Inflammatory macrophage treated with lipopolysaccharide for 4 hours (primary cell): Measurements from ENCODE around the gene SHROOM2.
A peak's percentile ranks its signal among the peaks of the same experiment; 100 is the strongest.
"Not testable (repeated sequence)": the region's sequence is repeated elsewhere in the genome, so short reads cannot be mapped to it uniquely, and the experiment has no call there.

Experiments used
- DNase-seq: peaks from one replicate; pipeline ENCODE4 v3.0.0-alpha.2; 2020

The SHROOM2 gene, protein sequence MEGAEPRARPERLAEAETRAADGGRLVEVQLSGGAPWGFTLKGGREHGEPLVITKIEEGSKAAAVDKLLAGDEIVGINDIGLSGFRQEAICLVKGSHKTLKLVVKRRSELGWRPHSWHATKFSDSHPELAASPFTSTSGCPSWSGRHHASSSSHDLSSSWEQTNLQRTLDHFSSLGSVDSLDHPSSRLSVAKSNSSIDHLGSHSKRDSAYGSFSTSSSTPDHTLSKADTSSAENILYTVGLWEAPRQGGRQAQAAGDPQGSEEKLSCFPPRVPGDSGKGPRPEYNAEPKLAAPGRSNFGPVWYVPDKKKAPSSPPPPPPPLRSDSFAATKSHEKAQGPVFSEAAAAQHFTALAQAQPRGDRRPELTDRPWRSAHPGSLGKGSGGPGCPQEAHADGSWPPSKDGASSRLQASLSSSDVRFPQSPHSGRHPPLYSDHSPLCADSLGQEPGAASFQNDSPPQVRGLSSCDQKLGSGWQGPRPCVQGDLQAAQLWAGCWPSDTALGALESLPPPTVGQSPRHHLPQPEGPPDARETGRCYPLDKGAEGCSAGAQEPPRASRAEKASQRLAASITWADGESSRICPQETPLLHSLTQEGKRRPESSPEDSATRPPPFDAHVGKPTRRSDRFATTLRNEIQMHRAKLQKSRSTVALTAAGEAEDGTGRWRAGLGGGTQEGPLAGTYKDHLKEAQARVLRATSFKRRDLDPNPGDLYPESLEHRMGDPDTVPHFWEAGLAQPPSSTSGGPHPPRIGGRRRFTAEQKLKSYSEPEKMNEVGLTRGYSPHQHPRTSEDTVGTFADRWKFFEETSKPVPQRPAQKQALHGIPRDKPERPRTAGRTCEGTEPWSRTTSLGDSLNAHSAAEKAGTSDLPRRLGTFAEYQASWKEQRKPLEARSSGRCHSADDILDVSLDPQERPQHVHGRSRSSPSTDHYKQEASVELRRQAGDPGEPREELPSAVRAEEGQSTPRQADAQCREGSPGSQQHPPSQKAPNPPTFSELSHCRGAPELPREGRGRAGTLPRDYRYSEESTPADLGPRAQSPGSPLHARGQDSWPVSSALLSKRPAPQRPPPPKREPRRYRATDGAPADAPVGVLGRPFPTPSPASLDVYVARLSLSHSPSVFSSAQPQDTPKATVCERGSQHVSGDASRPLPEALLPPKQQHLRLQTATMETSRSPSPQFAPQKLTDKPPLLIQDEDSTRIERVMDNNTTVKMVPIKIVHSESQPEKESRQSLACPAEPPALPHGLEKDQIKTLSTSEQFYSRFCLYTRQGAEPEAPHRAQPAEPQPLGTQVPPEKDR (N-terminal part only)

DNA sequence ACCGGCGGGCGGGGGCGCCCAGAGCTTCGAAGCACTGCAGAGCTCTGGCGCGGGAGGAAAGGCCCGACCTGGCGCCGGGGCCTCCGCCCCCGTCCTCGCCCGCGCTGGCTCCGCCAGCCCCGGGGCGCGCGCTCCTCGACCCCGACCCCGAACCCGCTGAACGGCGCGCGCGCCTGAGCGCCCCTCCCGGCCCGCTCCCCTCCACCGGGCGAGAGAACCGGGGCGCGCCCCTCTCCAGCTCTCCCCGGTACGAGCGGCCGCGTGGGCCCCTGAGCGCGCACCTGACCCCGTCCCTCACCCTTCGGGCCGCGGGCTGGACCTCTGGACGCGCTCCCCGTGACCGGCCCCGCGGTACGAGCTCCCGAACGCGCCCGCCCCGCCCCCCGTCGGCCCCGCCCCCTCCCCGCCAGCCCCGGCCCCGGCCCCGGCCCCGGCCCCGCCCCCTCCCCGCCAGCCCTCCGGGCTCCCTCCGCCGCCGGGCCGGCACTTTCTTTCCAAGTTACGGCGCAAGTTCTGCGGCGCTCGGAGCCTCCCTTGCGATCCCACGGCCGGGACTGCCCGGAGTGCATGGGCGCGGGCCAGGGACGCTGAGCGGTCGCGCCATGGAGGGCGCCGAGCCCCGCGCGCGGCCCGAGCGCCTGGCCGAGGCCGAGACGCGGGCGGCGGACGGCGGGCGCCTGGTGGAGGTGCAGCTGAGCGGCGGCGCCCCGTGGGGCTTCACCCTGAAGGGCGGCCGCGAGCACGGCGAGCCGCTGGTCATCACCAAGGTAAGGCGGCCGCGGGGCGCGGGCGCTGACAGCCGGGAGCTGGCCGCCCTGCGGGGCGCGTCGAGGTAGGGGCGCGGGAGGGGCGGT is at the start of gene SHROOM2:
TSS of gene SHROOM2 (plus strand) at position 486 of the 854 bp plus-strand sequence. CDS start at position 603, 117 bp downstream.
- DNase-seq, result no peak

- no peak for DNase-seq
These were observed 48.9 kb upstream of the SHROOM2 start for GRCh38 chrX:9737363-9737762.

DNA sequence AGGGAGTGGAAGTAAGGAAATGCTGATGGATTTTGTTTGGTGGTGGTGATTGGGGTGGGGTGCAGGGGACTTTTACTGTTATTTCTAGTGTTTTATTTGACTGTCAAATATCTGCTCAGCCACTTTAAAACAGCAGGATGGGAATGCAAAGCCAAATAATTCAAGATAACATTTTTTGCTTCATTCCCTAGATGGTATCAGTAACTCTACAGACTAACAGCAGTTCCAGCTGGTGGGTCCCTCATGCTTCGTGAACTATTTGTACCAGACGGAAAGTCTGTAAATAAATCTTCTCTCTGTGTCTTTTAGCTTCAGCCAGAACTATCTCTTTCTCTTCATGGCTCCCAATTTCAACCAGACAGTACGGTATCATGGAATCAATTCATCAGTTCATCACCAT is 48.1 kb upstream of the SHROOM2 start:
- no peak for DNase-seq

- no peak for DNase-seq
These were observed 47.1 kb upstream of the SHROOM2 start for GRCh38 chrX:9739130-9739529.

DNA sequence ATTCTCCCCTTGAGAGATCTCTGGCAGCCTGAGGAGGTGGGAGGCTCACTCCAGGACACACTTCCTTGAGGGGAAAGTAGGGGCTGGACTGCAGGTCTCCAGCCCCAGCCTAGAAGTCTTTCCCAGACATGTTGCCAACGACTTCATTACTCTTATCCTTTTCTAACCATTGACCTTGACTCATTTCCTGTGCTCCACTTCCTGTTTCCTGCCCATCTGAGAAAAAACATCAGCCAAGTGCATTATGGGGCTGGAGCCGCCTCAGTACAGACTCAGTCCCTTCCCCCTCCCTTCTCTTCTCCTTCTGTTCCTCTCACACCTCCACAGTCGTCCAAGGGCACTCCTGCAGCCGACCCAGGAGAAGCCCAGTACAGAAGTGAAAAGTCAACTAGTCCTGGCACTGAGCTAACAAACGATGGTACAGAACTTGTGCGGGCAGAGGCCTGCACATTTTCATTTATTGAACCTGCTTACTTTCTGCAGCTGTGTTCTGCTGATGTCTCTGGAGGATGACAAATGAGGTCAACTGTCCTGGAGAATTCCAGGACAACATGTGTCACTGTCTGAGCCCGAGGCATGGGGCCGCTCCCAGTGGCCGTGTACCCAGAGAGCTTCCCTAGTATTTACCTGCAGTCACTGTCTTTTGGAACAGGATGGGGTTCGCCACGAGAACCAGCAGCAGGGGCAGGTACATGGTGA is 40.7 kb upstream of the SHROOM2 start:
- DNase-seq, result peak; percentile 4

DNA sequence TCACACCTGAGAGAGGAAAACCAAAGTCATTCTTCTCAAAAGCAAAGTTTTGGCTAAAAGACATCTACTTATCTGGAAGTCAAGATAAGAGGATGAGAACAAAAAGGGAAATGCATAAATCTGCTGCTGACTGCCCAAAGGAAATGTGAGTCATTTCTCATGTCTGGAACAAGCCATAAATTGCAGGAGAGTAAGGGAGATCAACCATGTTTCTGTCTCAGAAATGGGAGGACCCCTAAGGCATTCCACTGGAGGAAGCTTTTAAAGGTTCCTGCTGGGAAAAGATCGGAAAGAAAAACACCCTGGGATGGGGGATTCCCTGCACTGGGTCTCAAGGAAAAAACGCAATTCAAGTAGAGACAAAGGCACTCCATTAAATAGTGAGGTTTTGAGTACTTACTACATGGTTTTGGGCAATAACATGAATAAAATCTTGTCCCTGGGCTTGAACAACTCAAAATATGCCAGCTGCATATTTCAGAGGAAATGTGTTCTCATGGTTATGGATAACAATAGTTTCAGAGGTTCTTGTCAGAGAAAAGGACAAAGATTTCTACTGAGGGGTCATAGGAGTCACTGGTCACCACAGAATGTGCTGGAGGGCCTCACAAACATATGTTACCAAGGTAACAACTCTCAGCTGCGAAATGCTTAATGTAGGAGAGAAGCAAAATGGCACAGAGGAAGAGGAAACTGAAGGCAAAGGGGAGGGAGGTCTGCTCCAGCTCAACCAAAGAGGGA is 39.9 kb upstream of the SHROOM2 start:
- peak; percentile 3 for DNase-seq

- no peak for DNase-seq
These were observed 38.6 kb upstream of the SHROOM2 start for GRCh38 chrX:9747644-9748043.

DNA sequence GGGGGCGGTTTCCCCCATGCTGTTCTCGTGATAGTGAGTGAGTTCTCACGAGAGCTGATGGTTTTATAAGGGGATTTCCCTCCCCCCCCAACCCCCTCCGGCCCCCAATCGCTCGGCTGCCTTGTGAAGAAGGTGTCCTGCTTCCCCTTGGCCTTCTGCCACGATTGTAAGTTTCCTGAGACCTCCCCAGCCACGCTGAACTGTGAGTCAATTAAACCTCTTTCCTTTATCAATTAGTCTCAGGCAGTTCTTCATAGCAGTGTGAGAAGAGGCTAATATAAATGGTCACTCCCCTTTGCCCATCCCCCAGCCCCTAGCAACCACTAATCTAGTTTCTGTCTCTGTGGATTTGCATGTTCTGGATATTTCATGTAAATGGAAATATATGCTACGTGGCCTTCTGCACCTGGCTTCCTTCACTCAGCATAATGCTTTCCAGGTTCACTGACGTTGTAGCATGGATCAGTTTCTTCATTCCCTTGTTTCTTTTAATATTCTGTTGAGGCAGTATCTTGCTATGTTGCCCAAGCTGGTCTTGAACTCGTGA is 37.0 kb upstream of the SHROOM2 start:
- DNase-seq, result no peak

GRCh38 chrX:9757366-9757765 is 28.9 kb upstream of the SHROOM2 start:
- no peak for DNase-seq

DNA sequence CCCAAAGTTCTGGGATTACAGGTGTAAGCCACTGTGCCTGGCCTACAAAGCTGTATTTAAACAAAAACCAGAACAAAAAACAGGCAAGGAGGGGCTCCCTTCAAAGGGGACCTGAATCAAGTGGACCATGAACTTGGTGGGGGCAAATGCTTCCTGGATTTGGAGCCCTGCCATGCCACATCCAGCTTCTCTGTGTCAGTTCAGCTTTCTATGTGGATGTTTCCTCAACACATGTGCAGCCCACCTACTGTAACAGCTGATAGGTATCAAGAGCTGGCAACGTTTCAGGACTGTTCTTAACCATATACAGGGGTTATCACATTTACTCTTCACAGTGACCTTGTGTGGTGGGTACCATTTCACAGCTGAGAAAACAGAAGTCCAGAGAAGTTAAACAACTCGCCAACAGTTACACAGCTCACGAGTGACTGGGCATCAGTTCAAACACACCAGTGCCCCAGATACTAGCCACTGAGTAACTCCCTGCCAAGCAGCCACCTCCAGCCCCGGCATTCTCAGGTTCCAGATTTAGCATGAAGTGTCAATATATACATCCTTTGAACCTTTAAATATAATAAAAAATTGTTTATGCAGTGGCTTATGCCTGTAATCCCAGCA is 28.1 kb upstream of the SHROOM2 start:
- DNase-seq, result no peak

- no peak for DNase-seq
These were observed 26.9 kb upstream of the SHROOM2 start for GRCh38 chrX:9759337-9759736.

DNA sequence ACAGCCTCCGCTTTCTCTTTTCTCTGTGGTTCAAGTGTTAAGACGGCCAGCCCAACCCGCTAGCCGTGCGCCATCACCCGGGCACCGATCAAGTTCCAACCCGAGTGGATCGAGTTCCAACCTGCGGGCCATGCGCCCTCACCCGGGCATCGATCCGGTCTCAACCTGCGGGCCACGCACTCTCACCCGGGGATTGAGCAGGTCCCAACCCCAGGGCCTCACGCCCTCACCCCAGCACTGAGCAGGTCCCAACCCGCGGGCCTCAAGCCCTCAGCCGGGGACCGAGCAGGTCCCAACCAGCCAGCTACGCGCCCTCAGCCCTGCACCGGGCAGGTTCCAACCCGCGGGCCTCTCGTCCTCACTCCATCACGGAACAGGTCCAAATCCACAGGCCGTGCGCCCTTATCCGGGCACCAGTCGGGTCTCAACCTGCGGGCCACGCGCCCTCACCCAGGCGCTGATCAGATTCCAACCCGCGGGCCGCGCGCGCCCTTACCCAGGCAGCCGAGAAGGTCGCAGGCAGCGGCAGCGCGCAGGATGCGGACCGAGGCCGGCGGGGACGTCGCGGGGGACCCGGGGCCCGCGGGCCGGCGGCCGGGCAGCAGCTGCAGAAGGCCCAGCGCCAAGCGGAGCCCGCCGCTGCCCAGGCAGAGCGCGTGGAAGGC is 21.0 kb upstream of the SHROOM2 start:
- DNase-seq, result no peak

DNA sequence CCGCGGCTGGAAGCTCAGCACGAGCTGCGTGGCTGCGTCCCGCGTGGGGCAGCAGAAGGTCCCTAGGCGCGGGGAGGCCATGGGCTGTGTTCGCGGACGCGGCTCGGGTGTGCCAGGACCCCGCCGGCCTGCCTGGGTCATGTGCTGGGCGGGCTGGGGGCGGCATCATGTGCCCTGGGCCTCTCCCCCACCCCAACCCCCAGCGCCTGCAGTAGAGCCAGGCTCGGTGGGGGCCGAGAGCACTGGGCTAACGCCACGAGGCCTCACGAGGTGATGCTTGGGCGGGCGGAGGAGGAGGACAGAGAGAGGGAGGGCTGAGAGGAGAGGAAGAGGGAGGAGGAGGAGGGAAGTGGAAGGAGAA is 20.5 kb upstream of the SHROOM2 start, which contains the start of gene GPR143:
TSS of gene GPR143 (minus strand) at position 111 of the 361 bp plus-strand sequence. CDS start at position 81, 30 bp downstream.
- no peak for DNase-seq

- no peak for DNase-seq
These were observed 18.9 kb upstream of the SHROOM2 start for GRCh38 chrX:9767375-9767774.

GRCh38 chrX:9768321-9768839 is 17.8 kb upstream of the SHROOM2 start:
- not testable (repeated sequence) for DNase-seq

DNA sequence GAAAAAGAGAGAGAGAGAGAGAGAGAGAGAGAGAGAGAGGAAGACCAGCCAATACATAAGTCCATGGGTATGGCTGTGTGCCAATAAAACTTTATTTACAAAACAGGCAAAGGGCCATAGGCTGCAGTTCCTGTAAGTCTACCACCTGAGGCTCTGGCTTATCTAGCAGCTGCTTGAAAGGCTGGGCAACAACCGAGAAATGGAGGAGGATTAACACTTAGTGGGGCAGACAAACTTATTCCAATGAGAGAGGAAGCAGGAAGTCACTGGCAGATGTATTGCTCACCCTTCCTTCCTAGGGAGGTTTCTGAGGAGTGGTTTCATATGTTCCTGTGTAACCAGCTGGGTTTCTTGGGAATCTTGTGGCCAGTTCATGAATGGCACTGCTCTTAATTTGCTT is 15.9 kb upstream of the SHROOM2 start:
- DNase-seq, result no peak

DNA sequence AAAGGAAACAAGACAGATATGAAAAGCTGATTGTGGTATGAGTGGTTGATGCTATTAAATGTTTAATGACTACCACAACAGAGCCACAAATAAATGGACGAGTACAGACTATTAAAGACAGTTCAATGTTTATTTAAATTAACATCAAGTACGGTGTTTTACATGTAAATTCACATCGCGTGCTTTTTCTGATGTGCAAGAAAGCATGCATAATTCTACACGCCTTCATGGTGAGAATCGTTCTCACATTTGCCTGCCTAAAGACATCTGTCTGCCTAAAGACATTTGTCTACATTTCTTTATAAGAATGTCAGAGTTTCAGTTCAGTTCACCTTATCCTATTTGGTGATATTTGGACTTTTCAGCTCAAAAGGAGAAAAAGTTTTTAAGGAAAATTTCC is 13.3 kb upstream of the SHROOM2 start:
- no peak for DNase-seq

GRCh38 chrX:9775930-9776329 is 10.3 kb upstream of the SHROOM2 start:
- no peak for DNase-seq

DNA sequence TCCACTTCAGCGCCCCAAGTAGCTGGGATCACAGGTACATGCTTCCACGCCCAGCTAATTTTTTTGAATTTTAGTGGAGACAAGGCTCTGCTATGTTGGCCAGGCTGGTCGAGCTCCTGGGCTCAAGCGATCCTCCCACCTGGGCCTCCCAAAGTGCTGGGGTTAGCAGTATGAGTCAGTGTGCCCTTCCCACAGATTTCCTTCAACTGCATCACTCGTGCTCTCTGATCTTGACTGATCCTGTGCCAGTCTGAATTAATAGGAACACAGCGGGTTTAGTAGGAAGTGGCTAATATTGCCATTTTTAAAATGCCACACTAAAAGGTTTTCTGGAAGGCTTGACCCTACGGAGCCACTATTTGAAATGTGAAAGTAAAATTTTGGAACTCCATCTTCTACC is 4.3 kb upstream of the SHROOM2 start:
- no peak for DNase-seq
